Panc1 (cell line): ENCODE data around the gene DENND2A. TPM values are rescaled to one million over a fixed set of nuclear protein-coding genes. Genes with fewer than 3 reads are reported as not detected.

ENCODE experiments used
- ATAC-seq: fragments of 200-7000 bp; cut with Tn5 transposase; 2 replicates; pipeline ENCODE4 v1.9.1; 2020; ENCODE audit warnings: mild to moderate bottlenecking, moderate library complexity
- BruUV-seq: library from RNA; stranded (reverse); fragments of 400-500 nt; replicated peaks from 2 replicates; lab custom pipeline; 2021; lab: Mats Ljungman, UMichigan
- CTCF ChIA-PET: fragments of 300-600 bp; sonication (Branson Sonifier 250); formaldehyde crosslinking; loops from one replicate; lab custom pipeline; 2022; ENCODE audit warnings: antibody characterized with exemption; lab: Charles Lee
- POLR2A ChIA-PET: fragments of 300-600 bp; sonication (Branson Sonifier 250); formaldehyde crosslinking; loops from one replicate; lab custom pipeline; 2022; ENCODE audit warnings: antibody characterized with exemption; lab: Charles Lee
- DNase-seq: peaks from one replicate; pipeline ENCODE4 v3.0.0-alpha.2; 2010; ENCODE audit warnings: low read depth, low spot score
- H3K27ac ChIP-seq: 2 replicates; pipeline ENCODE4 v1.5.1; 2011; ENCODE audit warnings: mild to moderate bottlenecking, low read length, inconsistent platforms
- H3K27me3 ChIP-seq: fragments of 200-500 bp; sonication (Bioruptor generic); 2 replicates; pipeline ENCODE4 v1.6.0; 2014; ENCODE audit warnings: low read length, inconsistent platforms; ENCODE audit not compliant: control insufficient read depth, insufficient read depth
- H3K36me3 ChIP-seq: fragments of 200-500 bp; sonication (Bioruptor generic); 2 replicates; pipeline ENCODE4 v1.5.1; 2014; ENCODE audit warnings: inconsistent platforms, mild to moderate bottlenecking, low read length, moderate library complexity; ENCODE audit not compliant: control insufficient read depth, insufficient read depth
- H3K4me1 ChIP-seq: 2 replicates; pipeline ENCODE4 v1.5.1; 2011; ENCODE audit warnings: inconsistent platforms, mild to moderate bottlenecking, low read length, moderate library complexity; ENCODE audit not compliant: control insufficient read depth, insufficient read depth
- H3K4me3 ChIP-seq, 2 experiments: 2 replicates each; pipeline ENCODE4 v1.5.1; 2011 to 2012; ENCODE audit warnings: low read depth in 2 of 2, low read length in 2 of 2, mild to moderate bottlenecking in 2 of 2, inconsistent platforms in 1 of 2, moderate library complexity in 1 of 2
- H3K9me3 ChIP-seq: fragments of 200-500 bp; sonication (Bioruptor generic); 2 replicates; pipeline ENCODE4 v1.5.1; 2014; ENCODE audit warnings: low read depth, mild to moderate bottlenecking, inconsistent platforms, low read length, moderate library complexity; ENCODE audit not compliant: control insufficient read depth, insufficient read depth
- CTCF ChIP-seq: fragments of 450-650 bp; IDR thresholded peaks from 2 replicates; pipeline ENCODE4 v1.5.1; 2017; ENCODE audit warnings: mild to moderate bottlenecking
- POLR2AphosphoS5 ChIP-seq: IDR thresholded peaks from 2 replicates; pipeline ENCODE4 v1.6.1; 2012; ENCODE audit warnings: mild to moderate bottlenecking, low read depth, low read length, moderate library complexity
- REST ChIP-seq, 2 experiments: IDR thresholded peaks; 2 replicates each; pipeline ENCODE4 v1.6.1; 2011 to 2012; ENCODE audit warnings: low read depth in 2 of 2, control low read depth in 1 of 2, low read length in 1 of 2, mild to moderate bottlenecking in 1 of 2, moderate library complexity in 1 of 2; ENCODE audit not compliant: insufficient read depth in 1 of 2
- SIN3A ChIP-seq: IDR thresholded peaks from 2 replicates; pipeline ENCODE4 v1.6.1; 2012; ENCODE audit warnings: low read depth, mild to moderate bottlenecking, low read length, moderate library complexity, borderline replicate concordance; ENCODE audit not compliant: insufficient read depth
- TCF7L2 ChIP-seq: IDR thresholded peaks from 2 replicates; pipeline ENCODE4 v1.6.1; 2011; ENCODE audit warnings: mild to moderate bottlenecking, low read depth, low read length, inconsistent platforms
- in situ Hi-C: cut with HindIII; loops from 2 replicates; pipeline ENCODE4 v1.10.0; 2016; ENCODE audit warnings: low sequenced_read_pairs, low pct_unique_long_range_greater_than_20kb
- intact Hi-C: fragments of 100-400 bp; cut with micrococcal nuclease; formaldehyde crosslinking; loops from one replicate; pipeline ENCODE4 v1.10.0; 2022; ENCODE audit not compliant: unreplicated experiment
- total RNA-seq: library from RNA; stranded (reverse); gene quantifications from one replicate; pipeline ENCODE4 v1.2.1, GENCODE V29; 2021; ENCODE audit not compliant: unreplicated experiment

The DENND2A gene
- total RNA-seq, 1 experiment from 2014 or later: 1.4 TPM

- ChIA-PET CTCF (no interaction called here), POLR2A (no interaction called here)
- Histone ChIP-seq H3K4me1 (peaks cover 11% of the 10 kb centered on the region), H3K27ac (peak overlapping the region; percentile 17; the same call in 1 of the 2 replicates), H3K9me3 (no peaks in the 10 kb centered on the region), H3K4me3 (peak overlapping the region in 1 of 2 experiments; percentile 26; a peak in 2 of 4 replicates), H3K27me3 (no peaks in the 10 kb centered on the region), H3K36me3 (no peaks in the 10 kb centered on the region)
- DNase-seq (peak; percentile 71), ATAC-seq (peak; percentile 89)
- no TSS peak for BruUV-seq
- intact Hi-C loops: no loop called here
- in situ Hi-C loops: no loop called here
- TF ChIP-seq TCF7L2 (no peak), REST (IDR thresholded peaks at IDR 0.05; ENCODE audit: insufficient read depth in 1 of 2, low read depth in 2 of 2, low read length in 1 of 2) (0 out of 4 replicates have a peak, but pooled peaks of 1 of the 2 experiments have one; percentile 28)
Measured at GRCh38 chr7:140541513-140542227, 98.9 kb downstream of the DENND2A start.

GRCh38 chr7:140541176-140541512, 99.5 kb downstream of the DENND2A start:
- in situ Hi-C loops (no loop called here), intact Hi-C loops (no loop called here)
- ChIA-PET POLR2A (no interaction called here), CTCF (no interaction called here)
- no TSS peak for BruUV-seq
- no peak for DNase-seq
- no peaks in the 10 kb centered on the region for H3K36me3 ChIP-seq
- peak overlapping the region in 1 of 2 experiments; percentile 26; a peak in 2 of 4 replicates for H3K4me3 ChIP-seq
- ATAC-seq: no peak
- H3K4me1 ChIP-seq: peaks cover 11% of the 10 kb centered on the region
- H3K27me3 ChIP-seq: no peaks in the 10 kb centered on the region
- H3K9me3 ChIP-seq: no peaks in the 10 kb centered on the region
- H3K27ac ChIP-seq: no peak overlapping the region
- TF ChIP-seq SIN3A: no peak
- no peak for TF ChIP-seq CTCF
- no peak for TF ChIP-seq POLR2AphosphoS5
- no peak for TF ChIP-seq REST (IDR thresholded peaks at IDR 0.05; ENCODE audit: insufficient read depth in 1 of 2, low read depth in 2 of 2, low read length in 1 of 2)
- TF ChIP-seq TCF7L2: no peak
